Activated naive CD8-positive, alpha-beta T cell treated with anti-CD3 and anti-CD28 coated beads, Interleukin-2, amount 10 ng/mL, durations not matched to agents 7 days and 5 days (primary cell): ENCODE measurements around the gene TRPM8. TPM values are rescaled to one million over a fixed set of nuclear protein-coding genes. Genes with fewer than 3 reads are reported as not detected.
"Not testable (repeated sequence)": the region's sequence is repeated elsewhere in the genome, so short reads cannot be mapped to it uniquely, and the experiment has no call there.

ENCODE experiments used
- ATAC-seq: fragments of 150-1000 bp; cut with Tn5 transposase; one replicate; pipeline ENCODE4 v1.10.0; 2021; ENCODE audit warnings: low read depth, moderate library complexity
- POLR2A ChIA-PET: fragments of 350-600 bp; sonication (Branson Sonifier 250); formaldehyde crosslinking; loops from one replicate; lab custom pipeline; 2021; ENCODE audit warnings: antibody characterized with exemption; lab: Charles Lee
- DNase-seq: peaks from one replicate; pipeline ENCODE4 v3.0.0; 2021
- H3K27ac Mint-ChIP-seq: one replicate; pipeline ENCODE4 v1.8.0; 2022; ENCODE audit warnings: mild to moderate bottlenecking, mixed read lengths
- H3K27me3 Mint-ChIP-seq: one replicate; pipeline ENCODE4 v1.8.0; 2022; ENCODE audit warnings: mild to moderate bottlenecking, moderate library complexity, mixed read lengths
- H3K36me3 Mint-ChIP-seq: one replicate; pipeline ENCODE4 v1.8.0; 2021; ENCODE audit warnings: mild to moderate bottlenecking, mixed read lengths
- H3K4me1 Mint-ChIP-seq: one replicate; pipeline ENCODE4 v1.8.0; 2021; ENCODE audit warnings: mixed read lengths
- H3K4me3 Mint-ChIP-seq: one replicate; pipeline ENCODE4 v1.8.0; 2022; ENCODE audit warnings: mild to moderate bottlenecking, moderate library complexity, mixed read lengths
- H3K9me3 Mint-ChIP-seq: one replicate; pipeline ENCODE4 v1.8.0; 2021; ENCODE audit warnings: mixed read lengths
- total RNA-seq, 2 experiments: library from RNA; stranded (reverse); gene quantifications; one replicate each; pipeline ENCODE4 v1.2.3, GENCODE V29; 2021

The TRPM8 gene
- total RNA-seq, 2 experiments from 2014 or later: not detected

DNA sequence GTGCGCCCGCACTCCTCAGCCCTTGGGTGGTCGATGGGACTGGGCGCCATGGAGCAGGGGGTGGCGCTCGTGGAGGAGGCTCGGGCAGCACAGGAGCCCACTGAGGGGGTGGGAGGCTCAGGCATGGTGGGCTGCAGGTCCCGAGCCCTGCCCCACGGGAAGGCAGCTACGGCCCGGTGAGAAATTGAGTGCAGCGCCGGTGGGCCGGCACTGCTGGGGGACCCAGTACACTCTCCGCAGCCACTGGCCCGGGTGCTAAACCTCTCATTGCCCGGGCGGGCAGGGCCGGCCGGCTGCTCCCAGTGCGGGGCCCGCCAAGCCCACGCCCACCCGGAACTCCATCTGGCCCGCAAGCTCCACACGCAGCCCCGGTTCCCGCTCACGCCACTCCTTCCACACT, 55.3 kb downstream of the TRPM8 start:
- Mint-ChIP-seq H3K27me3 (peaks cover 12% of the 10 kb centered on the region), H3K4me1 (peaks cover 13% of the 10 kb centered on the region)
- not testable (repeated sequence) for ATAC-seq, H3K4me3 Mint-ChIP-seq, DNase-seq, H3K27ac Mint-ChIP-seq, H3K9me3 Mint-ChIP-seq, H3K36me3 Mint-ChIP-seq
- POLR2A ChIA-PET: interaction anchor here (1.5 kb wide), 1 partner anchor 17 kb away, joined by 3 read pairs; no protein-coding TSS in a partner anchor

DNA sequence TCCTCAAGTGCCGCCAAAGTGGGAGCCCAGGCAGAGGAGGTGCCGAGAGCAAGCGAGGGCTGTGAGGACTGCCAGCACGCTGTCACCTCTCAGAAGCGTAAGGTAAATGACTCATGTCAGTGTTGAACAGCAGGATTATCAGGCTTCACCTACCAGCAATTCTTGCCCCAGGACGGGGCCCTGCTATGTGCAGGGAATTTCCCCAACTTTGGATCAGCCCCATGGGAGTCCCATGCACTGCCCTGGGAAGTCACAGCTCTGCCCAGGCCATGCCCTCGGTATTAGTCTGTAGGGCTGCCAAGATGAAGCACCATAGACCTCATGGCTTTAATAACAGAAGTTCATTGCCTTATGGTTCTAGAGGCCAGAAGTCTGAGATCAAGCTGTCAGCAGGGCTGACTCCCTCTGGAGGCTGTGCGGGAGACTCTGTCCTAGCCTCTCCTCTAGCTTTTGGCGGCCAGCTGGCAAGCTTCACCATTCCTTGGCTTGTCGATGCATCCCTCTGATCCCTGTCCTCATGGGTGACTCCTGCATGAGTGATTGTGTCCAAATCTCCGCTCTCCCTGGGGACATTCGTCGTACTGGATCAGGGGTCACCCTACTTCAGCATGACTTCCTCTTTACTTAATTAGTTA, 55.9 kb downstream of the TRPM8 start:
- no peaks in the 10 kb centered on the region for H3K9me3 Mint-ChIP-seq
- no peak overlapping the region for H3K27ac Mint-ChIP-seq
- no peak overlapping the region for H3K4me3 Mint-ChIP-seq
- H3K4me1 Mint-ChIP-seq: peaks cover 16% of the 10 kb centered on the region
- DNase-seq (no peak), ATAC-seq (no peak)
- peaks cover 12% of the 10 kb centered on the region for H3K27me3 Mint-ChIP-seq
- no peaks in the 10 kb centered on the region for H3K36me3 Mint-ChIP-seq
- POLR2A ChIA-PET: no interaction called here

GRCh38 chr2:233973786-233974185, 56.6 kb downstream of the TRPM8 start:
- Mint-ChIP-seq H3K4me1 (peaks cover 20% of the 10 kb centered on the region), H3K4me3 (no peak overlapping the region), H3K9me3 (no peaks in the 10 kb centered on the region), H3K36me3 (no peaks in the 10 kb centered on the region), H3K27ac (no peak overlapping the region), H3K27me3 (peaks cover 12% of the 10 kb centered on the region)
- ATAC-seq: no peak
- DNase-seq: no peak
- POLR2A ChIA-PET: no interaction called here

- Mint-ChIP-seq H3K4me3 (no peak overlapping the region), H3K36me3 (no peaks in the 10 kb centered on the region), H3K27ac (no peak overlapping the region), H3K4me1 (peaks cover 21% of the 10 kb centered on the region), H3K9me3 (no peaks in the 10 kb centered on the region), H3K27me3 (peaks cover 12% of the 10 kb centered on the region)
- DNase-seq (no peak), ATAC-seq (peak; percentile 62)
- POLR2A ChIA-PET: interaction anchor here (1.0 kb wide), 1 partner anchor 522 kb away, joined by 4 read pairs; the partner anchor contains the start of gene ARL4C
Measured at GRCh38 chr2:233974530-233975071, 57.4 kb downstream of the TRPM8 start.

- H3K36me3 Mint-ChIP-seq: peaks cover 1% of the 10 kb centered on the region
- H3K9me3 Mint-ChIP-seq: no peaks in the 10 kb centered on the region
- H3K4me3 Mint-ChIP-seq: no peak overlapping the region
- peaks cover 6% of the 10 kb centered on the region for H3K27me3 Mint-ChIP-seq
- no peak for ATAC-seq
- DNase-seq: no peak
- H3K27ac Mint-ChIP-seq: no peak overlapping the region
- peaks cover 24% of the 10 kb centered on the region for H3K4me1 Mint-ChIP-seq
- POLR2A ChIA-PET: no interaction called here
Measured at GRCh38 chr2:233976087-233976486, 58.9 kb downstream of the TRPM8 start.

DNA sequence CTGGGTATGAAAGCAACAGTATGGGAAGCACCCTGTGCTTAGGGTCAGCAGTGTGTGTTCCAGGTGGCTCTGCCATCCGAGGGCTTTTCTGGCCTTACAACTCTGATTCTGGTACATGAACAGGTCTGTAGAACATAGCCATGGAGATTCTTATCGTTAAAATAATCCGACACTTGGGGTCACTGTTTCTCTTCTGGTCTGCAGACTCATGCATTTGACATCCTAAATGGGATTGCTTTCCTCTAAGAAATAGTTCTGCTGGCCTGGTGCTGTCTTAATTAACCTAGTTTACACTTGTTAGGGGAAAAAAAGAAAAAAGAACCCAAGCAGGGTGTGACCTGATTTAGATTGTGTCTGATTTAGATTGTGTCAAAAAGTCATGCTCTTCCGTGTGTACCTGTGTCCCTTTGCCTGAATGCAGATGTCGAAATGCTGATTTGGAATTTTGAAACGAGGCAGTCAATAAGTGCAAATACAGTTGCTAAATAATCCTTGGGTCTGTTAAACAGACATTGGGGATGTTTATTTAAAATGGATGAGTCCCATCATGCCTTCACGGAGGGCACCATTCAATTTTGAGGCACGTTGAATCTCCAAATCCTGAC, 59.6 kb downstream of the TRPM8 start:
- Mint-ChIP-seq H3K4me1 (peaks cover 25% of the 10 kb centered on the region), H3K27ac (no peak overlapping the region), H3K4me3 (no peak overlapping the region), H3K27me3 (peaks cover 2% of the 10 kb centered on the region), H3K9me3 (no peaks in the 10 kb centered on the region), H3K36me3 (peaks cover 2% of the 10 kb centered on the region)
- POLR2A ChIA-PET: no interaction called here
- ATAC-seq (peak; percentile 75), DNase-seq (no peak)

DNA sequence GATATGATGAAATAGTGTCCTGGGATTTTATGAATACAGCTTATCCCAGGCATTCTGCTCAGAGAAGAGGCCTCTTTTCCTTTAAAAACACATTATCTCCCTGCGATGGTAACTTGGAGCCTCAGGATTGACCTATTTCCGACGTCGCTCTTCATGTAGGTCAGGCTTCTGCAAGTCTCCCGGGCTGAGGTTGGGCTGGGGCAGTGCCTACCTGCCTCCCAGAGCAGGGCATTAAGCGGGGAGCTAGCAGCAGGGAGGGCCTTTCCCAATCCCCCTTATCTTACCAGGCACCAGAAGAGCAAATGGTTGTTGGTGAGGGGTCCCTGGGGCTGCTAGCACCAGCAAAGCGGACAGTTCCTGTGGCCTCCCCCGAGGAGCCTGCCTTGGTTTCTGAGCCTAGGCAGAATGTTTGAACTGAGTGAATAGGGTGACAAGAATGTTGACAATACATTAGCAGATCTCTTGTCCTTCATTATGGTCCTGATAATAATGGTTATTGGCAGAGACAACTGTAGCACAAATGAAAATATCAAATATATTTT, 60.2 kb downstream of the TRPM8 start:
- no peak for ATAC-seq
- POLR2A ChIA-PET: no interaction called here
- Mint-ChIP-seq H3K4me1 (peaks cover 25% of the 10 kb centered on the region), H3K36me3 (peaks cover 2% of the 10 kb centered on the region), H3K27ac (no peak overlapping the region), H3K9me3 (no peaks in the 10 kb centered on the region), H3K4me3 (no peak overlapping the region), H3K27me3 (peaks cover 2% of the 10 kb centered on the region)
- DNase-seq: no peak

DNA sequence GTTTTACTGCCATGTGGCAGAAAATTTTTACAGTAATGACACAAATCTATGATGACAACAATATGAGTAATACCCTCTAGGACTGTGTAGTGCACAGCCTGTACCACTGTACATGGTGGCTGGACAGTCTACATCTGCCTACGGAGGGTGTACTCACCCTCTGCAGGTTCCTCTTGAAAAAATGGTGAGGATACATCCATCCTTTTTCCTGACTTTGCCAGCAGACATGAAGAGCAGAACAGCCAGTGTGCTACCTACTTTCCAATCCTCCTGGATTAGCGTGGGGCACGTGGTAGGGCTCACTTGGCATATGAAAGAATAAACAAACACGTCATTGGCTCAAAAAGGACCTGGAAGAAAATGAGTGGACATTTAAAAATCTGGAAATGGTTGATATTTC, 62.6 kb downstream of the TRPM8 start:
- DNase-seq: no peak
- Mint-ChIP-seq H3K36me3 (peaks cover 2% of the 10 kb centered on the region), H3K27ac (peak overlapping the region; percentile 28), H3K9me3 (no peaks in the 10 kb centered on the region), H3K4me3 (no peak overlapping the region), H3K4me1 (peaks cover 21% of the 10 kb centered on the region), H3K27me3 (no peaks in the 10 kb centered on the region)
- no peak for ATAC-seq
- POLR2A ChIA-PET: no interaction called here

DNA sequence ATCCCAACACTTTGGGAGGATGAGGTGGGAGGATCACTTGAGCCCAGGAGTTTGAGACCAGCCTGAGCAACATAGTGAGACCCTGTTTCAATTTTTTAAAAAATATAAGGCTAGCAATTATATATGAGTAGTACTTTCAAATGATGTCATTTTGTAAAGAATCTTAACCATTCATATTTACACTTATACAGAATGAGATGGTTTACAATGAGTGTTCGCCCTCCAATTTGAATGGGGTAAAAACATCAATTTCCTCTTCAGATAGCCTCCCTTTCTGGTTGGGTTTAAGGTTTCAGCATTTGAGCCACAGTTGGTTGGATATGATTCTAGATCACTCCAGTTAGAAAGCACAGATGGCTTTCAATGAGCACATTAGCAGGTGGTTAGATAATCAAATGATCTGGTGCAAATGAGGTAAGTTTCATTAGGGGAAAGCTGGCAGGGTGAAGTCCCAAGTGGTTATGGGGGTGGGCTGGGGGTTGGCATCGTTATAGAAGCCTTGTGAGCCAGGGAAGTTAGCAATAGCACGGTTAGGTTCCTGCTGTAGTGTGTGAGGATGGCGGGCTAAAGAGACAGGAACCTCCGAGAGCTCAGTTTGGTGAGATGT, 63.9 kb downstream of the TRPM8 start:
- H3K36me3 Mint-ChIP-seq: peaks cover 2% of the 10 kb centered on the region
- no peaks in the 10 kb centered on the region for H3K27me3 Mint-ChIP-seq
- ATAC-seq (no peak), DNase-seq (no peak)
- H3K4me1 Mint-ChIP-seq: peaks cover 21% of the 10 kb centered on the region
- H3K27ac Mint-ChIP-seq: peak overlapping the region; percentile 23
- no peaks in the 10 kb centered on the region for H3K9me3 Mint-ChIP-seq
- POLR2A ChIA-PET: no interaction called here
- no peak overlapping the region for H3K4me3 Mint-ChIP-seq

GRCh38 chr2:233981574-233982420, 64.6 kb downstream of the TRPM8 start:
- peaks cover 2% of the 10 kb centered on the region for H3K36me3 Mint-ChIP-seq
- H3K27me3 Mint-ChIP-seq: no peaks in the 10 kb centered on the region
- no peaks in the 10 kb centered on the region for H3K9me3 Mint-ChIP-seq
- DNase-seq: no peak
- no peak overlapping the region for H3K27ac Mint-ChIP-seq
- POLR2A ChIA-PET: no interaction called here
- peaks cover 18% of the 10 kb centered on the region for H3K4me1 Mint-ChIP-seq
- H3K4me3 Mint-ChIP-seq: no peak overlapping the region
- ATAC-seq: no peak

DNA sequence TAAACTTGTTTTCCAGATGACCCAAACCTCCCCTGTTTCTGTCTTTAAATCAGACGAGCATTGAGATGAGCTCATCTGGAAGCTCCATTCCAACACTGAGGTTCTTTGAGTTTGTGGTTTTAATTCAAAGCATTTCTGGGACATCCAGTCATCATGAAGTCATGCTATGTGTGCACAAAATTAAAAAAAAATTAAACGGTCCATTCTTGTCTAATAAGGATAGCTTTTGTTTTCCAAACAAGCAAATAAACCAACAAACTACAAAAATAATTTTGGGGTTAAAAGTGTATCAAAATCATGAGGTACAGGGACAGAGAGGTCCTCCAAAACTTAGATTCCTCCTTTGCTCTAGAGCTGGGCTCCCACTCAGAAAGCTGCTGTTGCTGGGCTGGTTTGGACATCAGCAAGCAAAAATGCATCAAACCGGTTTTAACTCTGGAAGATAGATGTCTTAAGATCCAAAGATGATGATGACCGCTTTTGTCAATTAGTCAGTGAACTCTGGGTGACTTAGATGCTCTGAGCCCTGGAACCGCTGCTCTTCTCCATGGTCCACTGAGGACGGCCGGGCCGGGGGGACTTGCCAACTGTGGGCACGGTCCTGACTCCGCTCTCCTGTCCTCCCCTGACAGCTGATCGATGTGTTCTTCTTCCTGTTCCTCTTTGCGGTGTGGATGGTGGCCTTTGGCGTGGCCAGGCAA, 65.4 kb downstream of the TRPM8 start:
- H3K36me3 Mint-ChIP-seq: peaks cover 2% of the 10 kb centered on the region
- no peaks in the 10 kb centered on the region for H3K27me3 Mint-ChIP-seq
- no peaks in the 10 kb centered on the region for H3K9me3 Mint-ChIP-seq
- ATAC-seq: no peak
- H3K27ac Mint-ChIP-seq: no peak overlapping the region
- no peak overlapping the region for H3K4me3 Mint-ChIP-seq
- H3K4me1 Mint-ChIP-seq: peaks cover 17% of the 10 kb centered on the region
- DNase-seq: no peak
- POLR2A ChIA-PET: no interaction called here

GRCh38 chr2:233983445-233983844, 66.3 kb downstream of the TRPM8 start:
- Mint-ChIP-seq H3K4me1 (peaks cover 11% of the 10 kb centered on the region), H3K36me3 (peaks cover 7% of the 10 kb centered on the region), H3K27me3 (no peaks in the 10 kb centered on the region), H3K4me3 (no peak overlapping the region), H3K27ac (no peak overlapping the region), H3K9me3 (peaks cover 6% of the 10 kb centered on the region)
- POLR2A ChIA-PET: no interaction called here
- no peak for DNase-seq
- no peak for ATAC-seq
